Glutamatergic neuron (in vitro differentiated cells): ENCODE measurements around the gene DNER. TPM values are rescaled to one million over a fixed set of nuclear protein-coding genes. Genes with fewer than 3 reads are reported as not detected.
"Not testable (repeated sequence)": the region's sequence is repeated elsewhere in the genome, so short reads cannot be mapped to it uniquely, and the experiment has no call there.

Experiments used
- DNase-seq: peaks from one replicate; pipeline ENCODE4 v3.0.0; 2022
- H3K27ac Mint-ChIP-seq: one replicate; pipeline ENCODE4 v1.8.0; 2020; ENCODE audit warnings: mild to moderate bottlenecking, mixed read lengths, inconsistent platforms; ENCODE audit not compliant: unreplicated experiment
- H3K27me3 Mint-ChIP-seq: one replicate; pipeline ENCODE4 v1.8.0; 2020; ENCODE audit warnings: mild to moderate bottlenecking, moderate library complexity, mixed read lengths, inconsistent platforms; ENCODE audit not compliant: unreplicated experiment
- H3K36me3 Mint-ChIP-seq: one replicate; pipeline ENCODE4 v1.8.0; 2020; ENCODE audit warnings: mild to moderate bottlenecking, mixed read lengths, inconsistent platforms; ENCODE audit not compliant: unreplicated experiment
- H3K4me1 Mint-ChIP-seq: one replicate; pipeline ENCODE4 v1.8.0; 2020; ENCODE audit warnings: mild to moderate bottlenecking, low read depth, mixed read lengths, inconsistent platforms; ENCODE audit not compliant: unreplicated experiment
- H3K4me3 Mint-ChIP-seq: one replicate; pipeline ENCODE4 v1.8.0; 2020; ENCODE audit warnings: mild to moderate bottlenecking, mixed read lengths, inconsistent platforms; ENCODE audit not compliant: unreplicated experiment
- H3K9me3 Mint-ChIP-seq: one replicate; pipeline ENCODE4 v1.8.0; 2020; ENCODE audit warnings: mild to moderate bottlenecking, moderate library complexity, mixed read lengths, inconsistent platforms; ENCODE audit not compliant: unreplicated experiment
- CTCF ChIP-seq: fragments of 200-600 bp; sonication (generic); IDR thresholded peaks from one replicate; pipeline ENCODE4 v1.5.0; 2021; ENCODE audit not compliant: partially characterized antibody, unreplicated experiment
- total RNA-seq: library from RNA; stranded (reverse); fragmentation: NEBNext Ultra II Directional; extraction: Animal tissue kit (Norgen Biotek cat#: 25700); gene quantifications from one replicate; pipeline ENCODE4 v1.2.1, GENCODE V29; 2021; ENCODE audit not compliant: unreplicated experiment

The DNER gene
- total RNA-seq, 1 donor from 2014 or later = 36.0 TPM

GRCh38 chr2:229375251-229375650 is 339.1 kb downstream of the DNER start:
- Mint-ChIP-seq H3K4me3 (no peak overlapping the region), H3K4me1 (peaks cover 5% of the 10 kb centered on the region), H3K36me3 (no peaks in the 10 kb centered on the region), H3K27me3 (no peaks in the 10 kb centered on the region), H3K27ac (no peak overlapping the region), H3K9me3 (peaks cover 3% of the 10 kb centered on the region)
- no peak for TF ChIP-seq CTCF
- no peak for DNase-seq

- H3K27ac Mint-ChIP-seq, H3K36me3 Mint-ChIP-seq, H3K27me3 Mint-ChIP-seq, H3K4me1 Mint-ChIP-seq, H3K4me3 Mint-ChIP-seq, H3K9me3 Mint-ChIP-seq, DNase-seq: not testable (repeated sequence)
Observed at GRCh38 chr2:229373311-229373710, 341.0 kb downstream of the DNER start.

- H3K4me3 Mint-ChIP-seq = no peak overlapping the region
- no peak overlapping the region for H3K27ac Mint-ChIP-seq
- H3K36me3 Mint-ChIP-seq = peaks cover 3% of the 10 kb centered on the region
- DNase-seq = no peak
- no peaks in the 10 kb centered on the region for H3K27me3 Mint-ChIP-seq
- H3K4me1 Mint-ChIP-seq = peaks cover 5% of the 10 kb centered on the region
- TF ChIP-seq CTCF = no peak
- peaks cover 6% of the 10 kb centered on the region for H3K9me3 Mint-ChIP-seq
Observed at GRCh38 chr2:229372207-229372606, 342.1 kb downstream of the DNER start.

GRCh38 chr2:229371086-229371485 is 343.3 kb downstream of the DNER start:
- peaks cover 10% of the 10 kb centered on the region for H3K36me3 Mint-ChIP-seq
- no peak overlapping the region for H3K27ac Mint-ChIP-seq
- TF ChIP-seq CTCF = no peak
- no peak for DNase-seq
- H3K9me3 Mint-ChIP-seq = peaks cover 6% of the 10 kb centered on the region
- H3K27me3 Mint-ChIP-seq = no peaks in the 10 kb centered on the region
- no peak overlapping the region for H3K4me3 Mint-ChIP-seq
- peaks cover 5% of the 10 kb centered on the region for H3K4me1 Mint-ChIP-seq

GRCh38 chr2:229370509-229370908 is 343.8 kb downstream of the DNER start:
- no peaks in the 10 kb centered on the region for H3K27me3 Mint-ChIP-seq
- H3K9me3 Mint-ChIP-seq = peaks cover 6% of the 10 kb centered on the region
- H3K27ac Mint-ChIP-seq = no peak overlapping the region
- H3K4me1 Mint-ChIP-seq = peaks cover 5% of the 10 kb centered on the region
- no peak overlapping the region for H3K4me3 Mint-ChIP-seq
- no peak for DNase-seq
- TF ChIP-seq CTCF = no peak
- peaks cover 10% of the 10 kb centered on the region for H3K36me3 Mint-ChIP-seq
